Measurements from ENCODE around the gene RSRC1. TPM values are rescaled to one million over a fixed set of nuclear protein-coding genes. Genes with fewer than 3 reads are reported as not detected.
"Not testable (repeated sequence)": the region's sequence is repeated elsewhere in the genome, so short reads cannot be mapped to it uniquely, and the experiment has no call there.

The RSRC1 gene
- total RNA-seq, 1 experiment from 2014 or later = 39.9 TPM

DNA sequence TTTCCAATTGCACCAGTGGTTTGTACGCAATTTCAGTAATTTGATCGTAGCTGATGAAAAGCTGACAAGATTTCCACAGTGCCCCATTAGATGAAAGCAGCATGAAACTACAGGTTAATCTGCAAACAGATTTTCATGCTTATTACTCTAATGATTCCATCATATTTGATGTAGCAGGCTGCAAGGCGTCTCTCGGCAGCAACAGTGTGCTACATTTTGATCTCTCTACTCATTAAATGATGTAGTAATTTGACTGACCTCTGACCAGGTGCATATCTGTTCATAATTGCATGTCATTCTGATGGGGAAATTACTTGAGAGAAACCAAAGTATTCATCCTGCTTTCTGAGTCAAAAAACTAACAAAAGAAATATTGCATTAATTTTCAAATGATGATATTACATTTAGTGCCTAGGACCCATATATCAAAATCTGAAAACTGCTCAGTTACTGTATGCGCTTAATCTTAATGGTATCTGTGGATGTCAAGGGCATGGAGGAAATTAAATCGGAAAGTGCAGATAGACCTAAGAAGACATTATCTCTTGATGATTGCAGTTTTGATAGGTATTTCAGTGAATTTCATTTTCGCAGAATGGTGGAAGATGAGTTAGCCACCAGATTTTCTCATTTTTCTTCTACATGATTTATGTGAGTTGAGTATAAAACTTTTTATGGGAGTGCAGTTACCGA lies 198.5 kb downstream of the RSRC1 start:
- DNase-seq (ENCODE audit: low read depth in 1 of 2, low spot score in 2 of 2) = no peak
- no peak overlapping the region for H3K4me3 ChIP-seq
- no peaks in the 10 kb centered on the region for H3K27me3 ChIP-seq (replicated peaks)
- no peaks in the 10 kb centered on the region for H3K4me1 ChIP-seq (replicated peaks)
- H3K27ac ChIP-seq = no peak overlapping the region
- H3K36me3 ChIP-seq = no peaks in the 10 kb centered on the region
- H3K9me3 ChIP-seq (replicated peaks) = no peaks in the 10 kb centered on the region

DNA sequence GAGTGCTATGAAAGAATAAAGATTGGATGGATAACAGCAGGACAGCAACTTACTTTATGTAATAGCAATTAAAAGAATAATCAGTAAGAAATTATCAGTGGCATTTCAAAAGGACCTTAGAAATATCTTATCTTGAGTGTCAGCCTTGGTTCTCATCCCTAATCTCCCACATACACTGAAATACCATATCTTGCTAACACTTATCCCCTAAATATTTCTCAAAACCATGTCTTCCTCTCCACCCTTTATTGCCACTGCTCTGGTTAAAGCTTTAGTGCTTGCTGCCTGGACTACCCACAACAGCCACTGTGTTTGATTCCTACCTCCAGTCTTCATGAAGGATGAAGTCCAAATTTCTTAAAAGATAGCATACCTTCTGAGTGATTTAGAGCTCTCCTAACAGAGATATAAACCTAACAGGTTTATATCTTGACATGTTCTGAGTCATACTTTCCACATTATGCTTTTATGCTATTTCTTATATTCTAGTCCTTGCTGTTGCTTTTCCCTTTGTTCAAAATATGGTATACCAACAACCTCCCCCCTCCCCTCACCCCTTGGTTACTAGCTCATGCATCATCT lies 202.8 kb downstream of the RSRC1 start:
- Histone ChIP-seq H3K27me3 (replicated peaks) (no peaks in the 10 kb centered on the region), H3K4me3 (no peak overlapping the region), H3K36me3 (no peaks in the 10 kb centered on the region), H3K27ac (no peak overlapping the region), H3K4me1 (replicated peaks) (no peaks in the 10 kb centered on the region), H3K9me3 (replicated peaks) (no peaks in the 10 kb centered on the region)
- no peak for DNase-seq (ENCODE audit: low read depth in 1 of 2, low spot score in 2 of 2)

DNA sequence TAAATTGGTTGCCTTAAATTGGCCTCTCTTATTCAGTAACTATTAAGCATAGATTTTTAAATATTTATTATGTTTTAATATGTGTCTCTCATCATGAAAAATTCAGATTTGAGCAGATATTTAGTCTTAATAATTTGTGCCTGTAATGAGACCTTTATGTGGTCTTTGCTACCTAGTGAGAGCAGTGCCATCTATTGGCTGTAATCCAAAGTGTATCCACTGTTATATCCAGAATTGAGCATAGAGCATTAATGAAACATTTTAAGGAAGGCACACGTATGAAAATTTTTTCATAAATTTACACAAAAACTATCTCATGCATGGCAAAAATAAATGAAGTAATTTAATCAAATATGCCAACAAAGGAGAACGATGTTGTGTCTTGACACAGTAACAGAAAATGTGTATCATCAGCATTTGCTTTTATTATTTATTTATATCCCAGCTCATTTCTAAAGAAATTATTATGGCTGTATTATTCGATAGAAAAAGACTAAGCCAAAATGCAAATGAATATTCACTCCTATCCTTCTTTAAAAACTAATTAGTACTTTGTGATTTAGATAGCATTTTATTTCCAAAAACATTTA lies 203.5 kb downstream of the RSRC1 start:
- peak in 1 of 2 experiments; percentile 22 for DNase-seq (ENCODE audit: low read depth in 1 of 2, low spot score in 2 of 2)
- H3K4me1 ChIP-seq (replicated peaks) = no peaks in the 10 kb centered on the region
- no peaks in the 10 kb centered on the region for H3K36me3 ChIP-seq
- no peaks in the 10 kb centered on the region for H3K27me3 ChIP-seq (replicated peaks)
- no peaks in the 10 kb centered on the region for H3K9me3 ChIP-seq (replicated peaks)
- H3K27ac ChIP-seq = no peak overlapping the region
- H3K4me3 ChIP-seq = no peak overlapping the region

GRCh38 chr3:158314426-158315357 lies 204.8 kb downstream of the RSRC1 start:
- H3K27me3 ChIP-seq (replicated peaks) = no peaks in the 10 kb centered on the region
- no peaks in the 10 kb centered on the region for H3K36me3 ChIP-seq
- no peak overlapping the region for H3K4me3 ChIP-seq
- no peaks in the 10 kb centered on the region for H3K4me1 ChIP-seq (replicated peaks)
- no peak overlapping the region for H3K27ac ChIP-seq
- no peak for DNase-seq (ENCODE audit: low read depth in 1 of 2, low spot score in 2 of 2)
- H3K9me3 ChIP-seq (replicated peaks) = no peaks in the 10 kb centered on the region

GRCh38 chr3:158329696-158330441 lies 220.0 kb downstream of the RSRC1 start:
- not testable (repeated sequence) for H3K4me1 ChIP-seq (replicated peaks); H3K4me3 ChIP-seq; DNase-seq (ENCODE audit: low read depth in 1 of 2, low spot score in 2 of 2); H3K27ac ChIP-seq; H3K27me3 ChIP-seq (replicated peaks); H3K36me3 ChIP-seq; H3K9me3 ChIP-seq (replicated peaks)

- Histone ChIP-seq H3K9me3 (replicated peaks) (no peaks in the 10 kb centered on the region), H3K27ac (no peak overlapping the region), H3K4me1 (replicated peaks) (no peaks in the 10 kb centered on the region), H3K27me3 (replicated peaks) (no peaks in the 10 kb centered on the region), H3K36me3 (no peaks in the 10 kb centered on the region), H3K4me3 (no peak overlapping the region)
- DNase-seq (ENCODE audit: low read depth in 1 of 2, low spot score in 2 of 2) = no peak
Observed at GRCh38 chr3:158330870-158331269, 221.0 kb downstream of the RSRC1 start.

DNA sequence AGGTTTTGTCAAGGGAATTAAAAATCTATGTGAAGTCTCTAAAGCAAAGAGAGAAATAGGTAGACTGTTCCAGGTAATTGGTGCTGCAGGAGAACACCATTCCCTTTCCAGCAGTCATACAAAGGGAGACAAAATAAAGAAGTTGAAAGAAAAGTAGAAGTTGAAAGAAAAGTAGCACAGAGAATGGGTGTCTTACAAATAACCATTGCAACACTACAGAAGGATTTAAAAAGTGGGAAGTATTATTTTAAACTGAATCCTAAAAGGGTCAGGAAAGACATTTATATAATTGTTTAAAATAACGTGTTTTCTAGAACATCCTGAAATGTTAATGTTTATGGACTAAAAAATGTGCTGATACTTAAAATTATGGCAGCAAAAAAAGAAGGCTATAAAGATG lies 223.8 kb downstream of the RSRC1 start:
- no peaks in the 10 kb centered on the region for H3K27me3 ChIP-seq (replicated peaks)
- DNase-seq (ENCODE audit: low read depth in 1 of 2, low spot score in 2 of 2) = no peak
- no peaks in the 10 kb centered on the region for H3K9me3 ChIP-seq (replicated peaks)
- H3K27ac ChIP-seq = no peak overlapping the region
- no peak overlapping the region for H3K4me3 ChIP-seq
- H3K4me1 ChIP-seq (replicated peaks) = no peaks in the 10 kb centered on the region
- H3K36me3 ChIP-seq = no peaks in the 10 kb centered on the region

- no peaks in the 10 kb centered on the region for H3K4me1 ChIP-seq (replicated peaks)
- H3K9me3 ChIP-seq (replicated peaks) = no peaks in the 10 kb centered on the region
- no peak overlapping the region for H3K4me3 ChIP-seq
- no peak overlapping the region for H3K27ac ChIP-seq
- H3K27me3 ChIP-seq (replicated peaks) = no peaks in the 10 kb centered on the region
- DNase-seq (ENCODE audit: low read depth in 1 of 2, low spot score in 2 of 2) = no peak
- no peaks in the 10 kb centered on the region for H3K36me3 ChIP-seq
Observed at GRCh38 chr3:158337110-158337509, 227.2 kb downstream of the RSRC1 start.

GRCh38 chr3:158339638-158340037 lies 229.7 kb downstream of the RSRC1 start:
- Histone ChIP-seq H3K4me1 (replicated peaks) (no peaks in the 10 kb centered on the region), H3K36me3 (no peaks in the 10 kb centered on the region), H3K9me3 (replicated peaks) (no peaks in the 10 kb centered on the region), H3K27me3 (replicated peaks) (no peaks in the 10 kb centered on the region), H3K27ac (no peak overlapping the region), H3K4me3 (no peak overlapping the region)
- DNase-seq (ENCODE audit: low read depth in 1 of 2, low spot score in 2 of 2) = no peak

GRCh38 chr3:158340951-158341350 lies 231.1 kb downstream of the RSRC1 start:
- H3K27me3 ChIP-seq (replicated peaks); H3K36me3 ChIP-seq; H3K27ac ChIP-seq; DNase-seq (ENCODE audit: low read depth in 1 of 2, low spot score in 2 of 2); H3K4me3 ChIP-seq; H3K4me1 ChIP-seq (replicated peaks); H3K9me3 ChIP-seq (replicated peaks): not testable (repeated sequence)

DNA sequence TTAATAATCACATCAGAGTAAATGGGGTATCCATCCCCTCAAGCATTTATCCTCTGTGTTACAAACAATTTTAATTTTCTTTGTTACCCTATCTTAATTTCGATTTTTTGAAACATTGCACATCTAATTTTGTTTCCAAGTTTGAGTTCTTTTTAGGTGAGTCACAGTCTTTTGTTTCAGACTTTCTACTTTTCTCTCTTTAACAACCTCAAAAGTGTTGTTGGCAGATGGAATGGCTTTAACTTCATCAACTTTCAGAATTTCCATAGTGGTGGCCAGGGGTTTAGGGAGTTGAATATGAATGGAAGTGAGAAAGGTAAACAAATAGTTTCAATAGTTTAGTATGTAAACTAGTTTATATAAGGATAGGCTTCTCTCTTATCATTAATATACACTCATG lies 238.1 kb downstream of the RSRC1 start:
- Histone ChIP-seq H3K4me1 (replicated peaks) (no peaks in the 10 kb centered on the region), H3K27ac (no peak overlapping the region), H3K9me3 (replicated peaks) (no peaks in the 10 kb centered on the region), H3K27me3 (replicated peaks) (no peaks in the 10 kb centered on the region), H3K4me3 (no peak overlapping the region), H3K36me3 (no peaks in the 10 kb centered on the region)
- DNase-seq (ENCODE audit: low read depth in 1 of 2, low spot score in 2 of 2) = peak in 1 of 2 experiments; percentile 8

GRCh38 chr3:158350971-158351370 lies 241.1 kb downstream of the RSRC1 start:
- Histone ChIP-seq H3K9me3 (replicated peaks) (no peaks in the 10 kb centered on the region), H3K4me3 (no peak overlapping the region), H3K36me3 (no peaks in the 10 kb centered on the region), H3K4me1 (replicated peaks) (no peaks in the 10 kb centered on the region), H3K27me3 (replicated peaks) (no peaks in the 10 kb centered on the region), H3K27ac (no peak overlapping the region)
- no peak for DNase-seq (ENCODE audit: low read depth in 1 of 2, low spot score in 2 of 2)

DNA sequence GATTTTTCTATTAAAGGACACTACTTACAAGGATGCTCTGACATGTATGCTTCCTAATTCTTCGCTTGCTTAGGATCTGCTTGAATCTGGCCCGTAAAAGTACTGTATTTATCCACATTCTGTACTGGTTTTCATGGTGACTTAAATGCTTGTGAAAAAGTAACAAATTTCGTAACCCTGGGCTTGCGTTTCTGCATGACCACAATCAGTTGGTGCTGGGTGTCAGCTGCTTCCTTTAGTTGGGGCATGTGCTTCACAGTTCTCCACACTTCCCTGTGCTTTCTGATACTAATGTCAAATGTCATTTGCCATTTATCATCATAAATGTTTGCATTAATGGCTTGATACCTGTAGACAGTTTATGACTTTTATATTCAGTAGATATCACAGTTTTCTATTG lies 242.7 kb downstream of the RSRC1 start:
- no peaks in the 10 kb centered on the region for H3K9me3 ChIP-seq (replicated peaks)
- DNase-seq (ENCODE audit: low read depth in 1 of 2, low spot score in 2 of 2) = no peak

More for the DNA sequence above, 242.7 kb downstream of the RSRC1 start:
- Histone ChIP-seq H3K36me3 (no peaks in the 10 kb centered on the region), H3K4me3 (no peak overlapping the region), H3K27ac (no peak overlapping the region), H3K27me3 (replicated peaks) (no peaks in the 10 kb centered on the region), H3K4me1 (replicated peaks) (no peaks in the 10 kb centered on the region)
